ENCODE measurements around the gene ZNF28.
"Not testable (repeated sequence)": the region's sequence is repeated elsewhere in the genome, so short reads cannot be mapped to it uniquely, and the experiment has no call there.

ZNF28 gene

GRCh38 chr19:52756447-52756846 is 65.0 kb downstream of the ZNF28 start:
- not testable (repeated sequence) for DNase-seq

GRCh38 chr19:52749780-52750179 is 71.7 kb downstream of the ZNF28 start:
- DNase-seq = no peak

GRCh38 chr19:52748336-52748950 is 73.0 kb downstream of the ZNF28 start:
- DNase-seq = peak; percentile 6 to 51

All from CD4-positive, alpha-beta T cell treated with Interleukin-1 beta for 1 hour (primary cell).